Testis (tissue), 2 donors: ENCODE results near the gene UNC119.

Experiments used
- CTCF ChIP-seq, 3 experiments: fragments of 450-650 bp in 2 of 3; fragments of 200-600 bp in 1 of 3; sonication (generic) in 1 of 3; IDR thresholded peaks; one replicate each; pipeline ENCODE4 v1.5.1; 2016 to 2019; ENCODE audit warnings: antibody characterized with exemption in 3 of 3, mild to moderate bottlenecking in 2 of 3, moderate library complexity in 1 of 3
- POLR2A ChIP-seq: fragments of 450-650 bp; IDR thresholded peaks from one replicate; pipeline ENCODE4 v1.6.1; 2017; ENCODE audit warnings: antibody characterized with exemption, mild to moderate bottlenecking, moderate library complexity

GRCh38 chr17:28571361-28572122 is 19.1 kb upstream of the UNC119 start, which contains the start of gene PIGS:
- TF ChIP-seq CTCF (IDR thresholded peaks at IDR 0.05) (no peak), POLR2A (peak; percentile 46)
